Ovary (tissue), 9 donors: ENCODE results near the gene FAM219A. TPM values are rescaled to one million over a fixed set of nuclear protein-coding genes. Genes with fewer than 3 reads are reported as not detected.
"Not testable (repeated sequence)": the region's sequence is repeated elsewhere in the genome, so short reads cannot be mapped to it uniquely, and the experiment has no call there.

ENCODE experiments used
- DNase-seq, 5 donors: peaks; one replicate each; pipeline ENCODE4 v3.0.0-alpha.2; 2019 to 2020
- H3K27ac ChIP-seq, 2 donors: fragments of 200-600 bp; one replicate each; pipeline versions ENCODE4 v1.5.1 to v1.8.0; 2019 to 2022
- H3K27me3 ChIP-seq: fragments of 200-600 bp; one replicate; pipeline ENCODE4 v1.8.0; 2022
- H3K36me3 ChIP-seq: fragments of 200-600 bp; sonication (generic); one replicate; pipeline ENCODE4 v1.5.1; 2019
- H3K4me1 ChIP-seq: one replicate; pipeline ENCODE4 v1.8.1; 2013; ENCODE audit warnings: mild to moderate bottlenecking, moderate library complexity; ENCODE audit not compliant: insufficient read depth
- H3K4me3 ChIP-seq: fragments of 200-600 bp; sonication (generic); one replicate; pipeline ENCODE4 v1.5.1; 2017
- H3K9me3 ChIP-seq, 2 donors: fragments of 200-600 bp in 1 of 2; sonication (generic) in 1 of 2; one replicate each; pipeline versions ENCODE4 v1.5.1 to v1.8.1; 2013 to 2019; ENCODE audit warnings: mild to moderate bottlenecking in 1 of 2, moderate library complexity in 1 of 2
- EP300 ChIP-seq: sonication (generic); formaldehyde crosslinking; IDR thresholded peaks from one replicate; pipeline ENCODE4 v1.6.1; 2017; ENCODE audit warnings: antibody characterized with exemption
- POLR2A ChIP-seq: fragments of 450-650 bp; IDR thresholded peaks from one replicate; pipeline ENCODE4 v1.6.1; 2017; ENCODE audit warnings: antibody characterized with exemption, mild to moderate bottlenecking, moderate library complexity
- WGBS, 3 donors: extraction: QIAGEN DNeasy Blood & Tissue Kit in 1 of 3; methylation state at CpG; one replicate each; pipeline versions ENCODE4 v1.1.5 to v1.1.7; 2013 to 2017; 5-methylcytosine and 5-hydroxymethylcytosine counted together
- intact Hi-C, 4 donors: fragments of 100-400 bp; cut with DNase I; formaldehyde crosslinking; loops; one replicate each; pipeline versions ENCODE4 v1.11.0 to v1.15.1; 2022 to 2023
- polyA plus RNA-seq, 2 donors: library from polyadenylated mRNA; stranded (reverse); fragments of 200-250 nt in 1 of 2; fragments of 350-450 nt in 1 of 2; fragmentation: Illumina TruSeq in 1 of 2; extraction: RNeasy Lipid Tissue Mini Kit (QIAGEN cat#74804) in 1 of 2; gene quantifications; one replicate each; pipeline ENCODE4 v1.2.3, GENCODE V29; 2013 to 2014
- total RNA-seq, 7 donors: library from RNA; depleted of rRNA in 2 of 7; stranded (reverse); fragments of >200 nt in 2 of 7; fragmentation: NEBNext Ultra II Directional in 3 of 7; extraction: Animal tissue kit (Norgen Biotek cat#: 25700) in 3 of 7; gene quantifications; one replicate each; pipeline versions ENCODE4 v1.1.0 to v1.2.4, GENCODE V29; 2016 to 2023
- TF ChIP-seq, protein P1 (sequence below), 3 donors: fragments of 450-650 bp in 2 of 3; fragments of 200-600 bp in 1 of 3; IDR thresholded peaks; one replicate each; pipeline versions ENCODE4 v1.5.1 to v1.8.0; 2016 to 2022; ENCODE audit warnings: antibody characterized with exemption in 3 of 3, mild to moderate bottlenecking in 1 of 3
- donor health status: DM: no; HTN: no; CAD: no; lungs with moderate emphysema.
- donor health status: DM: no; HTN: no; CAD: no.
- donor health status: Bipolar disorder and iron deficiency.
- donor health status: DM: yes; HTN: yes; CAD: no.
- donor health status: DM: no; HTN: no; CAD: no.
- donor health status: DM: yes; HTN: yes; CAD: no.

The FAM219A gene
- total and polyA plus RNA-seq, 9 donors = 5.2 to 24.7 (median 15.2) TPM

GRCh38 chr9:34369636-34370035, 88.7 kb downstream of the FAM219A start:
- no peaks in the 10 kb centered on the region for H3K36me3 ChIP-seq
- no peak overlapping the region for H3K4me3 ChIP-seq
- no peaks in the 10 kb centered on the region for H3K27me3 ChIP-seq
- 85 to 90% (median 88%) methylated on average over 4 of the region's 4 CpGs for WGBS, 3 donors
- DNase-seq = no peak
- no peak overlapping the region for H3K27ac ChIP-seq
- H3K9me3 ChIP-seq = peaks cover 0 to 18% of the 10 kb centered on the region in 2 donors
- intact Hi-C loops = no loop called here
- TF ChIP-seq, protein P1, sequence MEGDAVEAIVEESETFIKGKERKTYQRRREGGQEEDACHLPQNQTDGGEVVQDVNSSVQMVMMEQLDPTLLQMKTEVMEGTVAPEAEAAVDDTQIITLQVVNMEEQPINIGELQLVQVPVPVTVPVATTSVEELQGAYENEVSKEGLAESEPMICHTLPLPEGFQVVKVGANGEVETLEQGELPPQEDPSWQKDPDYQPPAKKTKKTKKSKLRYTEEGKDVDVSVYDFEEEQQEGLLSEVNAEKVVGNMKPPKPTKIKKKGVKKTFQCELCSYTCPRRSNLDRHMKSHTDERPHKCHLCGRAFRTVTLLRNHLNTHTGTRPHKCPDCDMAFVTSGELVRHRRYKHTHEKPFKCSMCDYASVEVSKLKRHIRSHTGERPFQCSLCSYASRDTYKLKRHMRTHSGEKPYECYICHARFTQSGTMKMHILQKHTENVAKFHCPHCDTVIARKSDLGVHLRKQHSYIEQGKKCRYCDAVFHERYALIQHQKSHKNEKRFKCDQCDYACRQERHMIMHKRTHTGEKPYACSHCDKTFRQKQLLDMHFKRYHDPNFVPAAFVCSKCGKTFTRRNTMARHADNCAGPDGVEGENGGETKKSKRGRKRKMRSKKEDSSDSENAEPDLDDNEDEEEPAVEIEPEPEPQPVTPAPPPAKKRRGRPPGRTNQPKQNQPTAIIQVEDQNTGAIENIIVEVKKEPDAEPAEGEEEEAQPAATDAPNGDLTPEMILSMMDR (IDR thresholded peaks at IDR 0.05) = no peak
- no peak for TF ChIP-seq POLR2A
- TF ChIP-seq EP300 = no peak
- no peaks in the 10 kb centered on the region for H3K4me1 ChIP-seq

- intact Hi-C loops = not testable (repeated sequence)
Measured at GRCh38 chr9:34368796-34369195, 89.6 kb downstream of the FAM219A start.

GRCh38 chr9:34367751-34368410, 90.5 kb downstream of the FAM219A start:
- WGBS, 3 donors = 87 to 100% (median 91%) methylated on average over 3 of the region's 3 CpGs
- peaks cover 0 to 18% of the 10 kb centered on the region in 2 donors for H3K9me3 ChIP-seq
- not testable (repeated sequence) for H3K4me1 ChIP-seq

More at GRCh38 chr9:34368796-34369195, 89.6 kb downstream of the FAM219A start:
- not testable (repeated sequence) for H3K27ac ChIP-seq, H3K4me1 ChIP-seq, H3K4me3 ChIP-seq, DNase-seq, H3K27me3 ChIP-seq, H3K36me3 ChIP-seq
- H3K9me3 ChIP-seq = peaks cover 0 to 18% of the 10 kb centered on the region in 2 donors
- WGBS, 3 donors = 93 to 94% (median 93%) methylated on average over 5 of the region's 5 CpGs

GRCh38 chr9:34366365-34366764, 92.0 kb downstream of the FAM219A start:
- no peak for DNase-seq
- H3K4me3 ChIP-seq = no peak overlapping the region
- no peak overlapping the region for H3K27ac ChIP-seq
- H3K9me3 ChIP-seq = peaks cover 0 to 8% of the 10 kb centered on the region in 2 donors
- intact Hi-C loops = no loop called here
- 72 to 77% (median 76%) methylated on average over 2 of the region's 2 CpGs for WGBS, 3 donors
- H3K27me3 ChIP-seq = no peaks in the 10 kb centered on the region
- TF ChIP-seq, protein P1 (IDR thresholded peaks at IDR 0.05) = no peak
- TF ChIP-seq POLR2A (no peak), EP300 (no peak)
- H3K36me3 ChIP-seq = no peaks in the 10 kb centered on the region
- H3K4me1 ChIP-seq = no peaks in the 10 kb centered on the region

More at GRCh38 chr9:34367751-34368410, 90.5 kb downstream of the FAM219A start:
- H3K36me3 ChIP-seq, H3K27ac ChIP-seq, H3K4me3 ChIP-seq, H3K27me3 ChIP-seq, intact Hi-C loops, DNase-seq: not testable (repeated sequence)

- no peak overlapping the region for H3K4me3 ChIP-seq
- DNase-seq = no peak
- intact Hi-C loops = no loop called here
- no peaks in the 10 kb centered on the region for H3K27me3 ChIP-seq
- no peaks in the 10 kb centered on the region for H3K9me3 ChIP-seq
- WGBS, 3 donors = 58 to 68% (median 68%) methylated on average over 2 of the region's 2 CpGs
- H3K4me1 ChIP-seq = no peaks in the 10 kb centered on the region
- no peak overlapping the region for H3K27ac ChIP-seq
- H3K36me3 ChIP-seq = no peaks in the 10 kb centered on the region
- TF ChIP-seq, protein P1 (IDR thresholded peaks at IDR 0.05) = no peak
- TF ChIP-seq POLR2A (no peak), EP300 (no peak)
Measured at GRCh38 chr9:34365282-34365681, 93.1 kb downstream of the FAM219A start.
